K562 (cell line): Measurements from ENCODE around the gene TTN. TPM values are rescaled to one million over a fixed set of nuclear protein-coding genes. Genes with fewer than 3 reads are reported as not detected.

Experiments used
- ATAC-seq: fragments of 200-7000 bp; cut with Tn5 transposase; 3 replicates; pipeline ENCODE4 v1.9.1; 2020; ENCODE audit warnings: moderate library complexity
- BruUV-seq: library from RNA; stranded (reverse); fragments of 400-500 nt; replicated peaks from 2 replicates; lab custom pipeline; 2021; lab: Mats Ljungman, UMichigan
- CTCF ChIA-PET: fragments of 300-600 bp; formaldehyde crosslinking; extraction: SDS; loops from one replicate; lab custom pipeline; 2021; ENCODE audit warnings: low intra/inter-chr PET ratio; lab: Yijun Ruan, JAX
- POLR2A ChIA-PET: fragments of 300-600, 350-650 bp; sonication (Branson Sonifier 250); formaldehyde crosslinking; extraction: SDS; loops from one replicate; lab custom pipeline; 2021; ENCODE audit warnings: antibody characterized with exemption, inconsistent platforms; lab: Yijun Ruan, JAX
- DNase-seq, 4 experiments: peaks; one replicate each; pipeline versions ENCODE4 v3.0.0 to v3.0.0-alpha.2; 2011 to 2018; ENCODE audit warnings: low spot score in 3 of 4, mixed read lengths in 3 of 4; ENCODE audit errors: extremely low read depth in 1 of 4
- FAIRE-seq: peaks from 2 replicates; lab custom pipeline; 2011; peaks lifted over from hg19 to GRCh38; lab: Jason Lieb, UNC
- H2AFZ ChIP-seq: 2 replicates; pipeline ENCODE4 v1.6.0; 2011; ENCODE audit warnings: low read depth, low read length, control low read depth, inconsistent platforms
- H3K27ac ChIP-seq: fragments of 200-600 bp; 3 replicates; pipeline ENCODE4 v1.8.0; 2011; ENCODE audit warnings: low read depth, mild to moderate bottlenecking, control low read depth, inconsistent platforms, low read length, moderate library complexity, mixed read lengths; ENCODE audit errors: extremely low read depth
- H3K27me3 ChIP-seq, 2 experiments: fragments of 300-600 bp in 1 of 2; 2 replicates in 1 of 2; 3 replicates in 1 of 2; pipeline versions ENCODE4 v1.6.0 to v1.8.0; 2011; ENCODE audit warnings: inconsistent platforms in 2 of 2, low read length in 2 of 2, mild to moderate bottlenecking in 1 of 2, mixed read lengths in 1 of 2, moderate library complexity in 1 of 2; ENCODE audit not compliant: control insufficient read depth in 2 of 2, insufficient read depth in 2 of 2
- H3K36me3 ChIP-seq: fragments of 300-600 bp; 3 replicates; pipeline ENCODE4 v1.8.0; 2011; ENCODE audit warnings: mild to moderate bottlenecking, low read length, inconsistent platforms; ENCODE audit not compliant: control insufficient read depth, insufficient read depth
- H3K4me1 ChIP-seq, 2 experiments: fragments of 200-600 bp in 1 of 2; replicated peaks in 1 of 2; 2 replicates in 1 of 2; 3 replicates in 1 of 2; pipeline versions ENCODE4 v1.5.1 to v1.8.0; 2011; ENCODE audit warnings: inconsistent platforms in 2 of 2, low read length in 2 of 2, mild to moderate bottlenecking in 1 of 2, mixed read lengths in 1 of 2, moderate library complexity in 1 of 2; ENCODE audit not compliant: control insufficient read depth in 2 of 2, insufficient read depth in 2 of 2
- H3K4me2 ChIP-seq: 2 replicates; pipeline ENCODE4 v1.6.1; 2011; ENCODE audit warnings: low read length, control low read depth, inconsistent platforms, mixed read lengths; ENCODE audit not compliant: insufficient read depth
- H3K4me3 ChIP-seq: fragments of 200-600 bp; sonication (generic), shearing (Covaris generic); 2 replicates; pipeline ENCODE4 v1.5.1; 2016; ENCODE audit warnings: control low read depth, inconsistent platforms
- H3K79me2 ChIP-seq: fragments of 200-600 bp; 3 replicates; pipeline ENCODE4 v1.8.0; 2011; ENCODE audit warnings: low read length, inconsistent platforms; ENCODE audit not compliant: control insufficient read depth, insufficient read depth
- H3K9ac ChIP-seq, 2 experiments: 2 replicates each; pipeline versions ENCODE4 v1.6.0 to v1.6.1; 2011; ENCODE audit warnings: low read depth in 2 of 2, low read length in 2 of 2, control low read depth in 1 of 2, inconsistent platforms in 1 of 2, mild to moderate bottlenecking in 1 of 2, mixed read lengths in 1 of 2; ENCODE audit not compliant: insufficient read depth in 1 of 2
- H3K9me1 ChIP-seq: one replicate; pipeline ENCODE4 v1.6.0; 2011; ENCODE audit warnings: inconsistent platforms, mild to moderate bottlenecking, low read length, moderate library complexity; ENCODE audit not compliant: control insufficient read depth, insufficient read depth
- H3K9me3 ChIP-seq: replicated peaks from 2 replicates; pipeline ENCODE4 v1.5.1; 2011; ENCODE audit warnings: low read depth, low read length, inconsistent platforms; ENCODE audit not compliant: control insufficient read depth, insufficient read depth
- H4K20me1 ChIP-seq: replicated peaks from 2 replicates; pipeline ENCODE4 v1.6.1; 2011; ENCODE audit warnings: low read length, inconsistent platforms, mixed read lengths; ENCODE audit not compliant: control insufficient read depth, insufficient read depth
- ETV6 ChIP-seq, 3 experiments: fragments of 150-350 bp in 1 of 3; sonication (generic) in 1 of 3; formaldehyde crosslinking in 1 of 3; IDR thresholded peaks; 2 replicates each; pipeline versions ENCODE4 v1.6.1 to v1.8.0; 2014 to 2022; ENCODE audit warnings: borderline replicate concordance in 2 of 3, low read depth in 2 of 3, antibody characterized with exemption in 1 of 3, low read length in 1 of 3, mild to moderate bottlenecking in 1 of 3, missing genetic modification reagents in 1 of 3
- FOXA3 ChIP-seq, 2 experiments: fragments of 450-650 bp in 1 of 2; sonication (generic) in 1 of 2; formaldehyde crosslinking; IDR thresholded peaks in 1 of 2; conservative IDR thresholded peaks in 1 of 2; 2 replicates each; pipeline versions ENCODE4 v1.4.0 to v1.8.0; 2020 to 2022; ENCODE audit warnings: mild to moderate bottlenecking in 2 of 2, missing genetic modification reagents in 1 of 2
- HNRNPH1 ChIP-seq: fragments of 200-400 bp; formaldehyde crosslinking; optimal IDR thresholded peaks from 2 replicates; pipeline ENCODE3; 2017; ENCODE audit warnings: low read depth, mild to moderate bottlenecking, low read length, moderate library complexity
- KAT2B ChIP-seq: IDR thresholded peaks from one replicate; pipeline ENCODE4 v1.6.1; 2012; ENCODE audit warnings: low read depth, mild to moderate bottlenecking, control low read depth, inconsistent platforms, low read length, moderate library complexity
- MNT ChIP-seq, 2 experiments: fragments of 450-650 bp; conservative IDR thresholded peaks; 2 replicates each; pipeline ENCODE4 v1.6.1; 2017; ENCODE audit warnings: mild to moderate bottlenecking in 2 of 2, moderate library complexity in 2 of 2
- NUFIP1 ChIP-seq: fragments of 450-650 bp; IDR thresholded peaks from 2 replicates; pipeline ENCODE4 v1.6.1; 2018; ENCODE audit not compliant: partially characterized antibody
- PHTF2 ChIP-seq: fragments of 250-450 bp; sonication (Bioruptor Pico); IDR thresholded peaks from 2 replicates; pipeline ENCODE4 v1.5.0; 2021; ENCODE audit warnings: mild to moderate bottlenecking
- RREB1 ChIP-seq: fragments of 250-450 bp; sonication (Bioruptor Pico); IDR thresholded peaks from 2 replicates; pipeline ENCODE4 v1.4.0; 2020
- SMARCB1 ChIP-seq: IDR thresholded peaks from 2 replicates; pipeline ENCODE4 v1.6.1; 2011; ENCODE audit warnings: improper control_type of control experiment, low read depth; ENCODE audit not compliant: insufficient read length
- TAF15 ChIP-seq: fragments of 200-400 bp; formaldehyde crosslinking; IDR thresholded peaks from 2 replicates; pipeline ENCODE4 v1.6.1; 2017; ENCODE audit warnings: mild to moderate bottlenecking, low read depth, low read length, moderate library complexity
- TCF7 ChIP-seq: sonication (generic); IDR thresholded peaks from 2 replicates; pipeline ENCODE4 v1.6.1; 2016; ENCODE audit warnings: antibody characterized with exemption, borderline replicate concordance
- THAP7 ChIP-seq: fragments of 250-450 bp; sonication (Bioruptor Pico); IDR thresholded peaks from 2 replicates; pipeline ENCODE4 v1.5.0; 2021
- ZNF347 ChIP-seq: fragments of 450-650 bp; formaldehyde crosslinking; IDR thresholded peaks from 2 replicates; pipeline ENCODE4 v1.4.0; 2020; ENCODE audit warnings: low read depth, mild to moderate bottlenecking, moderate library complexity
- WGBS: fragments of 100-300 bp; shearing (Covaris generic); methylation state at CpG from one replicate; pipeline ENCODE4 v1.1.6; 2016; ENCODE audit warnings: low coverage, mixed read lengths; ENCODE audit not compliant: insufficient coverage; ENCODE audit errors: missing lambda C conversion rate; 5-methylcytosine and 5-hydroxymethylcytosine counted together
- in situ Hi-C: fragments of 300-500 bp; cut with MboI; formaldehyde crosslinking; loops from 4 replicates; pipeline ENCODE4 v1.15.0; 2018; ENCODE audit warnings: inconsistent platforms, mixed read lengths
- intact Hi-C: fragments of 100-400 bp; cut with micrococcal nuclease; formaldehyde crosslinking; loops from 2 replicates; pipeline ENCODE4 v1.14.2; 2022
- polyA plus RNA-seq, 8 experiments: library from polyadenylated mRNA; depleted of rRNA in 4 of 8; stranded (reverse) in 5 of 8; unstranded in 3 of 8; fragments of >200 nt; fragmentation: Nextera tagmentation in 2 of 8; fragmentation: Illumina TruSeq in 1 of 8; extraction: Ambion mirVana in 2 of 8; extraction: Trizol in 1 of 8; gene quantifications; 2 replicates each; pipeline versions ENCODE4 v1.2.1 to v1.2.3, GENCODE V29; 2011 to 2014; ENCODE audit warnings: inconsistent platforms in 1 of 8, missing spikeins in 1 of 8
- total RNA-seq, 7 experiments: library from RNA; depleted of rRNA in 6 of 7; stranded (reverse); fragments of >200 nt in 6 of 7; fragmentation: Illumina TruSeq in 2 of 7; extraction: Trizol in 2 of 7; gene quantifications; 2 replicates each; pipeline versions ENCODE4 v1.2.1 to v1.2.3, GENCODE V29; 2011 to 2021; ENCODE audit warnings: low replicate concordance in 1 of 7

The TTN gene
- total and polyA plus RNA-seq, 9 of the 15 experiments (the other 6 are each of a cell fraction or from before 2014, with no cell fraction given) = under 0.01 to 0.20 (median 0.04) TPM; not detected in 1

- TF ChIP-seq THAP7 (CRISPR knock-in tag) (no peak), SMARCB1 (no peak)
Observed at GRCh38 chr2:178530131-178530530, 277.1 kb downstream of the TTN start (continued).

- POLR2A ChIA-PET = no interaction called here
- no peak for ATAC-seq
- TF ChIP-seq RREB1 (CRISPR knock-in tag) = no peak
- no peak for TF ChIP-seq TAF15
- TF ChIP-seq FOXA3 (CRISPR knock-in tag; conservative IDR thresholded peaks at IDR 0.05 in 1 of 2, IDR thresholded peaks at IDR 0.05 in 1 of 2) = no peak
- no peak for TF ChIP-seq PHTF2 (CRISPR knock-in tag)
- TF ChIP-seq ETV6 (IDR thresholded peaks at IDR 0.05; ENCODE audit: borderline replicate concordance in 1 of 2, low read depth in 2 of 2, low read length in 1 of 2) = no peak
- TF ChIP-seq ETV6 (CRISPR knock-in tag; IDR thresholded peaks at IDR 0.05; ENCODE audit: borderline replicate concordance) = no peak
- TF ChIP-seq NUFIP1 = no peak
- TF ChIP-seq HNRNPH1 = no peak
- TF ChIP-seq TCF7 = no peak
- TF ChIP-seq MNT (conservative IDR thresholded peaks at IDR 0.05) = no peak
- no peak for TF ChIP-seq KAT2B
- no peak for TF ChIP-seq ZNF347
Observed at GRCh38 chr2:178529194-178529593, 278.0 kb downstream of the TTN start.

More at GRCh38 chr2:178529194-178529593, 278.0 kb downstream of the TTN start:
- WGBS = 49% methylated on average over 2 of the region's 2 CpGs
- FAIRE-seq (no peak), DNase-seq (no peak)
- no TSS peak for BruUV-seq
- Histone ChIP-seq H3K4me3 (no peak overlapping the region), H3K79me2 (peaks cover 64% of the 10 kb centered on the region), H2AFZ (no peak overlapping the region), H3K9me1 (no peaks in the 10 kb centered on the region), H3K9ac (no peak overlapping the region), H3K4me2 (no peak overlapping the region), H3K4me1 (no peaks in the 10 kb centered on the region), H3K9me3 (no peaks in the 10 kb centered on the region), H3K27ac (no peak overlapping the region), H4K20me1 (peaks cover 4% of the 10 kb centered on the region), H3K27me3 (no peaks in the 10 kb centered on the region), H3K36me3 (peaks cover 29% of the 10 kb centered on the region; the same call in 2 of the 3 replicates)
- CTCF ChIA-PET = no interaction called here
- intact Hi-C loops = no loop called here
- in situ Hi-C loops = no loop called here
